ENCODE measurements around the gene SLC6A5. TPM values are rescaled to one million over a fixed set of nuclear protein-coding genes. Genes with fewer than 3 reads are reported as not detected.

The SLC6A5 gene
- polyA plus RNA-seq, 4 donors = 0.11 to 0.35 (median 0.18) TPM

GRCh38 chr11:20668131-20668809 is 68.9 kb downstream of the SLC6A5 start:
- no peak for DNase-seq (ENCODE audit: low read depth in 4 of 4, low spot score in 2 of 4)

GRCh38 chr11:20668844-20669819 is 69.7 kb downstream of the SLC6A5 start, which contains the start of gene NELL1:
TSS of gene NELL1 (plus strand) at chr11:20669586.
- DNase-seq (ENCODE audit: low read depth in 4 of 4, low spot score in 2 of 4) = no peak

- no peak for DNase-seq (ENCODE audit: low read depth in 4 of 4, low spot score in 2 of 4)
These were observed 70.6 kb downstream of the SLC6A5 start for GRCh38 chr11:20669820-20670684.

- no peak for DNase-seq (ENCODE audit: low read depth in 4 of 4, low spot score in 2 of 4)
These were observed 71.6 kb downstream of the SLC6A5 start for GRCh38 chr11:20670932-20671403.

GRCh38 chr11:20671856-20672546 is 72.6 kb downstream of the SLC6A5 start:
- no peak for DNase-seq (ENCODE audit: low read depth in 4 of 4, low spot score in 2 of 4)

GRCh38 chr11:20672575-20672974 is 73.2 kb downstream of the SLC6A5 start:
- no peak for DNase-seq (ENCODE audit: low read depth in 4 of 4, low spot score in 2 of 4)

GRCh38 chr11:20676658-20677057 is 77.2 kb downstream of the SLC6A5 start:
- DNase-seq (ENCODE audit: low read depth in 4 of 4, low spot score in 2 of 4) = no peak

GRCh38 chr11:20688761-20689160 is 89.4 kb downstream of the SLC6A5 start:
- no peak for DNase-seq (ENCODE audit: low read depth in 4 of 4, low spot score in 2 of 4)

- no peak for DNase-seq (ENCODE audit: low read depth in 4 of 4, low spot score in 2 of 4)
These were observed 108.5 kb downstream of the SLC6A5 start for GRCh38 chr11:20707876-20708275.

Other genes starting within 250 kb of the SLC6A5 start
- gene HTATIP2, start 235.9 kb upstream of the SLC6A5 start, polyA plus RNA-seq (ENCODE audit: insufficient read length in 4 of 4) = 1 to 10 TPM; 2.7 to 4.5 (median 3.9) TPM
- gene PRMT3, start 211.9 kb upstream of the SLC6A5 start, polyA plus RNA-seq (ENCODE audit: insufficient read length in 4 of 4) = 10 to 100 TPM; 15.6 to 18.4 (median 17.5) TPM
- gene NELL1, start 70.0 kb downstream of the SLC6A5 start, polyA plus RNA-seq (ENCODE audit: insufficient read length in 4 of 4) = 1 to 10 TPM; 1.5 to 4.4 (median 2.6) TPM

Measured in left renal cortex interstitium (tissue), 4 donors.